ENCODE data around the gene MUTYH. TPM values are rescaled to one million over a fixed set of nuclear protein-coding genes. Genes with fewer than 3 reads are reported as not detected.
"Not testable (repeated sequence)": the region's sequence is repeated elsewhere in the genome, so short reads cannot be mapped to it uniquely, and the experiment has no call there.

Gene MUTYH
- total RNA-seq, 4 donors from 2014 or later, result 34.7 to 62.2 (median 46.0) TPM

DNA sequence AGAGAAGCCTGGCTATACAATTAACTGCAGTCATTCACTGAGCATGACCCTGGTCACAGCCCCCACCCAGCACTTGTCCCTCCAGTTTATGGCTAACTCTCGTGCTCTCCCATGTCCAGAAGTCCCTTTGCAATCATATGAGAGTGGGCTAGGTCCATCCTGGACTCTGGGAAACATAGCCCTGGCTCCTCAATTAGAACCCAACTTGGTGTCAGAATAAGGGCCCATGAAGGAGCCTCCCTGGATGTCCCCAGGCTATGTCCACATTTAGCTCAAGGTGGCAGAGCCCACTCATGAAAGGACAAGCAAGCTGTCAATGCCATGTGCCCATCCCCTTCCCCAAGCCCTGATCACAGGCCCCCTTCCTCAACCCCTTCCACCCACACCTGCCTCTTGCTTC, 40.9 kb downstream of the MUTYH start:
- DNase-seq (ENCODE audit: low spot score in 2 of 2), result no peak
- no peaks in the 10 kb centered on the region for H3K27me3 ChIP-seq
- H3K4me1 ChIP-seq, result peaks cover 0 to 11% (median under 1%) of the 10 kb centered on the region in 4 donors
- no peaks in the 10 kb centered on the region for H3K36me3 ChIP-seq
- no peaks in the 10 kb centered on the region for H3K9me3 ChIP-seq
- TF ChIP-seq EP300 (IDR thresholded peaks at IDR 0.05) (no peak), CTCF (IDR thresholded peaks at IDR 0.05) (no peak), POLR2A (IDR thresholded peaks at IDR 0.05) (no peak)
- H3K4me3 ChIP-seq, result no peak overlapping the region
- 0 to 57% methylated on average over 1 of the region's 1 CpG for WGBS, 2 donors
- no peak overlapping the region for H3K27ac ChIP-seq

- H3K27ac ChIP-seq, result no peak overlapping the region
- DNase-seq (ENCODE audit: low spot score in 2 of 2), result no peak
- WGBS, 2 donors, result 56 to 59% methylated on average over 8 of the region's 8 CpGs
These were observed 42.4 kb downstream of the MUTYH start for GRCh38 chr1:45297666-45298356.

GRCh38 chr1:45291716-45292115, 48.5 kb downstream of the MUTYH start:
- 40 to 42% methylated on average over 2 of the region's 2 CpGs for WGBS, 2 donors
- Histone ChIP-seq H3K9me3 (no peaks in the 10 kb centered on the region), H3K36me3 (no peaks in the 10 kb centered on the region), H3K4me1 (no peaks in the 10 kb centered on the region), H3K4me3 (no peak overlapping the region), H3K27me3 (no peaks in the 10 kb centered on the region), H3K27ac (no peak overlapping the region)
- no peak for DNase-seq (ENCODE audit: low spot score in 2 of 2)
- TF ChIP-seq EP300 (IDR thresholded peaks at IDR 0.05) (no peak), POLR2A (IDR thresholded peaks at IDR 0.05) (no peak), CTCF (IDR thresholded peaks at IDR 0.05) (no peak)

More at GRCh38 chr1:45297666-45298356, 42.4 kb downstream of the MUTYH start:
- no peaks in the 10 kb centered on the region for H3K27me3 ChIP-seq
- H3K36me3 ChIP-seq, result no peaks in the 10 kb centered on the region
- H3K9me3 ChIP-seq, result no peaks in the 10 kb centered on the region
- no peak for TF ChIP-seq CTCF (IDR thresholded peaks at IDR 0.05)
- TF ChIP-seq POLR2A (IDR thresholded peaks at IDR 0.05), result no peak
- TF ChIP-seq EP300 (IDR thresholded peaks at IDR 0.05), result no peak
- H3K4me1 ChIP-seq, result peaks cover 0 to 5% (median 0%) of the 10 kb centered on the region in 4 donors
- H3K4me3 ChIP-seq, result no peak overlapping the region

- H3K27me3 ChIP-seq; H3K4me1 ChIP-seq; H3K36me3 ChIP-seq; H3K9me3 ChIP-seq; H3K4me3 ChIP-seq; DNase-seq (ENCODE audit: low spot score in 2 of 2); H3K27ac ChIP-seq: not testable (repeated sequence)
- 75 to 89% methylated on average over 6 of the region's 6 CpGs for WGBS, 2 donors
These were observed 49.2 kb downstream of the MUTYH start for GRCh38 chr1:45291002-45291401.

DNA sequence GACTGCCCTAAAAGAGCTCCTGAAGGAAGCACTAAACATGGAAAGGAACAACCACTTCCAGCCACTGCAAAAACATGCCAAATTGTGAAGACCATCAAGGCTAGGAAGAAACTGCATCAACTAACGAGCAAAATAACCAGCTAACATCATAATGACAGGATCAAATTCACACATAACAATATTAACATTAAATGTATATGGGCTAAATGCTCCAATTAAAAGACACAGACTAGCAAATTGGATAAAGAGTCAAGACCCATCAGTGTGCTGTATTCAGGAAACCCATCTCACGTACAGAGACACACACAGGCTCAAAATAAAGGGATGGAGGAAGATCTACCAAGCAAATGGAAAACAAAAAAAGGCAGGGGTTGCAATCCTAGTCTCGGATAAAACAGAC, 53.7 kb downstream of the MUTYH start:
- not testable (repeated sequence) for H3K4me3 ChIP-seq; H3K27me3 ChIP-seq; H3K36me3 ChIP-seq; H3K27ac ChIP-seq; DNase-seq (ENCODE audit: low spot score in 2 of 2); H3K4me1 ChIP-seq; H3K9me3 ChIP-seq
- 78 to 88% methylated on average over 3 of the region's 3 CpGs for WGBS, 2 donors

GRCh38 chr1:45284858-45285257, 55.4 kb downstream of the MUTYH start:
- H3K4me3 ChIP-seq; H3K9me3 ChIP-seq; H3K27me3 ChIP-seq; DNase-seq (ENCODE audit: low spot score in 2 of 2); H3K4me1 ChIP-seq; H3K27ac ChIP-seq; H3K36me3 ChIP-seq: not testable (repeated sequence)
- 80 to 84% methylated on average over 9 of the region's 9 CpGs for WGBS, 2 donors

GRCh38 chr1:45282351-45282750, 57.9 kb downstream of the MUTYH start:
- H3K4me3 ChIP-seq, result no peak overlapping the region
- no peak overlapping the region for H3K27ac ChIP-seq
- H3K4me1 ChIP-seq, result no peaks in the 10 kb centered on the region
- no peaks in the 10 kb centered on the region for H3K27me3 ChIP-seq
- H3K9me3 ChIP-seq, result peaks cover 0 to 6% (median 0%) of the 10 kb centered on the region in 4 donors
- 51 to 56% methylated on average over 3 of the region's 3 CpGs for WGBS, 2 donors
- no peak for DNase-seq (ENCODE audit: low spot score in 2 of 2)
- TF ChIP-seq POLR2A (IDR thresholded peaks at IDR 0.05) (no peak), EP300 (IDR thresholded peaks at IDR 0.05) (no peak), CTCF (IDR thresholded peaks at IDR 0.05) (no peak)
- H3K36me3 ChIP-seq, result no peaks in the 10 kb centered on the region
